Chondrocyte (in vitro differentiated cells): ENCODE results near the gene RPS6KC1. TPM values are rescaled to one million over a fixed set of nuclear protein-coding genes. Genes with fewer than 3 reads are reported as not detected.

Experiments used
- DNase-seq: peaks from one replicate; pipeline ENCODE4 v3.0.0; 2021; ENCODE audit warnings: mixed read lengths, low spot score
- H3K27ac Mint-ChIP-seq: one replicate; pipeline ENCODE4 v1.8.0; 2021; ENCODE audit warnings: mild to moderate bottlenecking, moderate library complexity, mixed read lengths; ENCODE audit not compliant: unreplicated experiment
- H3K27me3 Mint-ChIP-seq: 2 replicates; pipeline ENCODE4 v1.8.0; 2021; ENCODE audit warnings: low read depth, mixed read lengths
- H3K36me3 Mint-ChIP-seq: 2 replicates; pipeline ENCODE4 v1.8.0; 2021; ENCODE audit warnings: low read depth, mixed read lengths
- H3K4me1 Mint-ChIP-seq: 2 replicates; pipeline ENCODE4 v1.8.0; 2021; ENCODE audit warnings: low read depth, mild to moderate bottlenecking, mixed read lengths
- H3K4me3 Mint-ChIP-seq: one replicate; pipeline ENCODE4 v1.8.0; 2021; ENCODE audit warnings: mild to moderate bottlenecking, moderate library complexity, mixed read lengths; ENCODE audit not compliant: unreplicated experiment
- H3K9me3 Mint-ChIP-seq: 2 replicates; pipeline ENCODE4 v1.8.0; 2021; ENCODE audit warnings: low read depth, mixed read lengths
- total RNA-seq: library from RNA; stranded (reverse); gene quantifications from 3 replicates; pipeline ENCODE4 v1.2.1, GENCODE V29; 2021
- TF ChIP-seq, protein P1 (sequence below): fragments of 200-600 bp; sonication (generic); IDR thresholded peaks from 2 replicates; pipeline ENCODE4 v1.5.0; 2021; ENCODE audit warnings: antibody characterized with exemption, mild to moderate bottlenecking, moderate library complexity

Gene RPS6KC1
- total RNA-seq, 1 donor from 2014 or later = 22.1 TPM

GRCh38 chr1:213279410-213279809 lies 228.4 kb downstream of the RPS6KC1 start:
- Mint-ChIP-seq H3K4me1 (peaks cover 10% of the 10 kb centered on the region), H3K9me3 (peaks cover 11% of the 10 kb centered on the region), H3K36me3 (peaks cover 10% of the 10 kb centered on the region), H3K27me3 (no peaks in the 10 kb centered on the region), H3K4me3 (no peak overlapping the region), H3K27ac (no peak overlapping the region)
- DNase-seq = no peak
- TF ChIP-seq, protein P1, sequence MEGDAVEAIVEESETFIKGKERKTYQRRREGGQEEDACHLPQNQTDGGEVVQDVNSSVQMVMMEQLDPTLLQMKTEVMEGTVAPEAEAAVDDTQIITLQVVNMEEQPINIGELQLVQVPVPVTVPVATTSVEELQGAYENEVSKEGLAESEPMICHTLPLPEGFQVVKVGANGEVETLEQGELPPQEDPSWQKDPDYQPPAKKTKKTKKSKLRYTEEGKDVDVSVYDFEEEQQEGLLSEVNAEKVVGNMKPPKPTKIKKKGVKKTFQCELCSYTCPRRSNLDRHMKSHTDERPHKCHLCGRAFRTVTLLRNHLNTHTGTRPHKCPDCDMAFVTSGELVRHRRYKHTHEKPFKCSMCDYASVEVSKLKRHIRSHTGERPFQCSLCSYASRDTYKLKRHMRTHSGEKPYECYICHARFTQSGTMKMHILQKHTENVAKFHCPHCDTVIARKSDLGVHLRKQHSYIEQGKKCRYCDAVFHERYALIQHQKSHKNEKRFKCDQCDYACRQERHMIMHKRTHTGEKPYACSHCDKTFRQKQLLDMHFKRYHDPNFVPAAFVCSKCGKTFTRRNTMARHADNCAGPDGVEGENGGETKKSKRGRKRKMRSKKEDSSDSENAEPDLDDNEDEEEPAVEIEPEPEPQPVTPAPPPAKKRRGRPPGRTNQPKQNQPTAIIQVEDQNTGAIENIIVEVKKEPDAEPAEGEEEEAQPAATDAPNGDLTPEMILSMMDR = no peak

GRCh38 chr1:213281640-213282301 lies 230.7 kb downstream of the RPS6KC1 start:
- Mint-ChIP-seq H3K27me3 (no peaks in the 10 kb centered on the region), H3K4me1 (peaks cover 16% of the 10 kb centered on the region), H3K36me3 (peaks cover 7% of the 10 kb centered on the region), H3K4me3 (no peak overlapping the region), H3K9me3 (peaks cover 22% of the 10 kb centered on the region), H3K27ac (no peak overlapping the region)
- DNase-seq = no peak
- TF ChIP-seq, protein P1 = no peak

GRCh38 chr1:213284626-213285025 lies 233.6 kb downstream of the RPS6KC1 start:
- H3K4me1 Mint-ChIP-seq = peaks cover 16% of the 10 kb centered on the region
- peaks cover 22% of the 10 kb centered on the region for H3K9me3 Mint-ChIP-seq
- H3K4me3 Mint-ChIP-seq = no peak overlapping the region
- peak overlapping the region; percentile 24 for H3K27ac Mint-ChIP-seq
- DNase-seq = no peak
- H3K36me3 Mint-ChIP-seq = peaks cover 7% of the 10 kb centered on the region
- TF ChIP-seq, protein P1 = no peak
- H3K27me3 Mint-ChIP-seq = no peaks in the 10 kb centered on the region

- H3K4me1 Mint-ChIP-seq = peaks cover 16% of the 10 kb centered on the region
- peaks cover 22% of the 10 kb centered on the region for H3K9me3 Mint-ChIP-seq
- no peaks in the 10 kb centered on the region for H3K27me3 Mint-ChIP-seq
- H3K27ac Mint-ChIP-seq = no peak overlapping the region
- peaks cover 7% of the 10 kb centered on the region for H3K36me3 Mint-ChIP-seq
- TF ChIP-seq, protein P1 = no peak
- DNase-seq = no peak
- no peak overlapping the region for H3K4me3 Mint-ChIP-seq
These were observed 235.2 kb downstream of the RPS6KC1 start for GRCh38 chr1:213286235-213286634.

- Mint-ChIP-seq H3K4me3 (no peak overlapping the region), H3K4me1 (peaks cover 16% of the 10 kb centered on the region), H3K9me3 (peaks cover 21% of the 10 kb centered on the region), H3K27me3 (no peaks in the 10 kb centered on the region), H3K36me3 (peaks cover 7% of the 10 kb centered on the region), H3K27ac (no peak overlapping the region)
- no peak for DNase-seq
- TF ChIP-seq, protein P1 = no peak
These were observed 236.9 kb downstream of the RPS6KC1 start for GRCh38 chr1:213287987-213288386.
